GM18502 (cell line): ENCODE data around the gene PTBP1.

ENCODE experiments used
- ATAC-seq: cut with Tn5 transposase; IDR thresholded peaks from one replicate; pipeline ENCODE4 v1.9.1; 2021; ENCODE audit warnings: mild to moderate bottlenecking; ENCODE audit not compliant: unreplicated experiment, poor library complexity

PTBP1 gene

GRCh38 chr19:771332-771785 lies 25.9 kb upstream of the PTBP1 start:
- ATAC-seq = no peak

GRCh38 chr19:772063-772462 lies 25.2 kb upstream of the PTBP1 start:
- ATAC-seq = no peak

- ATAC-seq = no peak
These were observed 24.4 kb upstream of the PTBP1 start for GRCh38 chr19:772730-773436.

GRCh38 chr19:776549-776948 lies 20.7 kb upstream of the PTBP1 start:
- no peak for ATAC-seq

- no peak for ATAC-seq
These were observed 18.2 kb upstream of the PTBP1 start for GRCh38 chr19:778910-779653.

GRCh38 chr19:780935-781334 lies 16.3 kb upstream of the PTBP1 start:
- ATAC-seq = no peak

GRCh38 chr19:781800-782184 lies 15.5 kb upstream of the PTBP1 start:
- no peak for ATAC-seq

GRCh38 chr19:782185-782877 lies 14.9 kb upstream of the PTBP1 start:
- ATAC-seq = no peak

GRCh38 chr19:782878-783668 lies 14.2 kb upstream of the PTBP1 start:
- no peak for ATAC-seq

GRCh38 chr19:784541-784940 lies 12.7 kb upstream of the PTBP1 start:
- no peak for ATAC-seq

GRCh38 chr19:787536-787935 lies 9.7 kb upstream of the PTBP1 start:
- no peak for ATAC-seq

GRCh38 chr19:788686-788982 lies 8.6 kb upstream of the PTBP1 start:
- no peak for ATAC-seq

- ATAC-seq = no peak
These were observed 8.1 kb upstream of the PTBP1 start for GRCh38 chr19:788983-789700.

- no peak for ATAC-seq
These were observed 7.6 kb upstream of the PTBP1 start for GRCh38 chr19:789701-790060.

GRCh38 chr19:791007-791566 lies 6.2 kb upstream of the PTBP1 start:
- no peak for ATAC-seq

GRCh38 chr19:791567-792305 lies 5.5 kb upstream of the PTBP1 start:
- ATAC-seq = no peak

- no peak for ATAC-seq
These were observed 4.9 kb upstream of the PTBP1 start for GRCh38 chr19:792306-792885.

- ATAC-seq = no peak
These were observed 3.4 kb upstream of the PTBP1 start for GRCh38 chr19:793806-794205.

GRCh38 chr19:795073-795611 lies 2.1 kb upstream of the PTBP1 start:
- no peak for ATAC-seq
